WTC11 (cell line): ENCODE data around the gene GPC2.

Experiments used
- CREB1 ChIP-seq: sonication (generic); formaldehyde crosslinking; IDR thresholded peaks from 2 replicates; pipeline ENCODE4 v1.8.0; 2023; ENCODE audit warnings: mild to moderate bottlenecking, missing genetic modification reagents
- ETV6 ChIP-seq: sonication (generic); formaldehyde crosslinking; IDR thresholded peaks from 2 replicates; pipeline ENCODE4 v1.8.1; 2022; ENCODE audit warnings: mild to moderate bottlenecking, missing genetic modification reagents
- GRHL2 ChIP-seq: fragments of 250-450 bp; sonication (Bioruptor Pico); IDR thresholded peaks from 2 replicates; pipeline ENCODE4 v1.8.0; 2022; ENCODE audit warnings: mild to moderate bottlenecking, moderate library complexity; ENCODE audit not compliant: insufficient replicate concordance, severe bottlenecking
- NR2C2 ChIP-seq: sonication (generic); formaldehyde crosslinking; IDR thresholded peaks from 2 replicates; pipeline ENCODE4 v1.8.0; 2022; ENCODE audit warnings: mild to moderate bottlenecking, missing genetic modification reagents
- SMAD4 ChIP-seq: sonication (generic); formaldehyde crosslinking; IDR thresholded peaks from 2 replicates; pipeline ENCODE4 v1.8.0; 2022; ENCODE audit warnings: mild to moderate bottlenecking, missing genetic modification reagents
- SOX15 ChIP-seq: fragments of 250-450 bp; sonication (Bioruptor Pico); IDR thresholded peaks from 2 replicates; pipeline ENCODE4 v1.9.0; 2021; ENCODE audit warnings: mild to moderate bottlenecking
- ZNF232 ChIP-seq: sonication (generic); formaldehyde crosslinking; IDR thresholded peaks from 2 replicates; pipeline ENCODE4 v1.8.0; 2022; ENCODE audit warnings: mild to moderate bottlenecking, missing genetic modification reagents
- TF ChIP-seq, protein P1 (sequence below): fragments of 200-600 bp; IDR thresholded peaks from 2 replicates; pipeline ENCODE4 v1.8.0; 2022; ENCODE audit warnings: antibody characterized with exemption
- TF ChIP-seq, protein P2 (sequence below): sonication (generic); formaldehyde crosslinking; IDR thresholded peaks from 2 replicates; pipeline ENCODE4 v1.8.0; 2022; ENCODE audit warnings: mild to moderate bottlenecking, missing genetic modification reagents
- TF ChIP-seq, protein P3 (sequence below): sonication (generic); formaldehyde crosslinking; IDR thresholded peaks from 2 replicates; pipeline ENCODE4 v1.8.0; 2023; ENCODE audit warnings: missing genetic modification reagents
- TF ChIP-seq, protein P4 (sequence below): sonication (generic); formaldehyde crosslinking; IDR thresholded peaks from 2 replicates; pipeline ENCODE4 v1.8.0; 2022; ENCODE audit warnings: mild to moderate bottlenecking, missing genetic modification reagents
- TF ChIP-seq, protein P5 (sequence below): sonication (generic); formaldehyde crosslinking; IDR thresholded peaks from 2 replicates; pipeline ENCODE4 v1.8.1; 2023; ENCODE audit warnings: mild to moderate bottlenecking, missing genetic modification reagents, moderate library complexity
- TF ChIP-seq, protein P6 (sequence below): sonication (generic); formaldehyde crosslinking; IDR thresholded peaks from 2 replicates; pipeline ENCODE4 v1.8.1; 2022; ENCODE audit warnings: mild to moderate bottlenecking, missing genetic modification reagents, moderate library complexity, borderline replicate concordance

DNA sequence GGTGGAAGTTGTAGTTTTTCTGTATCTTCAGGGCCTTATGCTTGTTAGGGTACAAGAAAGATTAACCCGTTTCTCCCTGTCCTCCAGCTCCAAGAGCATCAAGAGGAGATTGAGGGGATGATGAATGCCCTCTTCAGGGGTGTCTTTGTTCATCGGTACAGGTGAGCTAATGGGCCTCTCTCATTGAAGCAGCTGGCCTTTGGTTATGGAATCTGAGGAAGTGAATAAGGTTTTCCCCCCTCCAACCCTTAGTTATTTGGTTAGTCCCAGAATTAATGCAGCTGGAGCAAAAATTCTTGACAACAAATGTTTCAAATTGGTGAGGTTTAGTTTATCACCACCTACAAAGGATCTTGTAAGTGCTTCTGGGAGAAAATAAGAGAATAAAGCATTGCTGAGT is 18.0 kb upstream of the GPC2 start:
- TF ChIP-seq, protein P1, sequence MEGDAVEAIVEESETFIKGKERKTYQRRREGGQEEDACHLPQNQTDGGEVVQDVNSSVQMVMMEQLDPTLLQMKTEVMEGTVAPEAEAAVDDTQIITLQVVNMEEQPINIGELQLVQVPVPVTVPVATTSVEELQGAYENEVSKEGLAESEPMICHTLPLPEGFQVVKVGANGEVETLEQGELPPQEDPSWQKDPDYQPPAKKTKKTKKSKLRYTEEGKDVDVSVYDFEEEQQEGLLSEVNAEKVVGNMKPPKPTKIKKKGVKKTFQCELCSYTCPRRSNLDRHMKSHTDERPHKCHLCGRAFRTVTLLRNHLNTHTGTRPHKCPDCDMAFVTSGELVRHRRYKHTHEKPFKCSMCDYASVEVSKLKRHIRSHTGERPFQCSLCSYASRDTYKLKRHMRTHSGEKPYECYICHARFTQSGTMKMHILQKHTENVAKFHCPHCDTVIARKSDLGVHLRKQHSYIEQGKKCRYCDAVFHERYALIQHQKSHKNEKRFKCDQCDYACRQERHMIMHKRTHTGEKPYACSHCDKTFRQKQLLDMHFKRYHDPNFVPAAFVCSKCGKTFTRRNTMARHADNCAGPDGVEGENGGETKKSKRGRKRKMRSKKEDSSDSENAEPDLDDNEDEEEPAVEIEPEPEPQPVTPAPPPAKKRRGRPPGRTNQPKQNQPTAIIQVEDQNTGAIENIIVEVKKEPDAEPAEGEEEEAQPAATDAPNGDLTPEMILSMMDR: no peak
- TF ChIP-seq, protein P2, sequence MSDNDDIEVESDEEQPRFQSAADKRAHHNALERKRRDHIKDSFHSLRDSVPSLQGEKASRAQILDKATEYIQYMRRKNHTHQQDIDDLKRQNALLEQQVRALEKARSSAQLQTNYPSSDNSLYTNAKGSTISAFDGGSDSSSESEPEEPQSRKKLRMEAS (CRISPR knock-in tag): no peak
- TF ChIP-seq ZNF232 (CRISPR knock-in tag) (no peak), SOX15 (CRISPR knock-in tag) (no peak), NR2C2 (CRISPR knock-in tag) (no peak), ETV6 (CRISPR knock-in tag) (no peak), GRHL2 (CRISPR knock-in tag) (no peak), CREB1 (CRISPR knock-in tag) (no peak), SMAD4 (CRISPR knock-in tag) (no peak)
- TF ChIP-seq, protein P3, sequence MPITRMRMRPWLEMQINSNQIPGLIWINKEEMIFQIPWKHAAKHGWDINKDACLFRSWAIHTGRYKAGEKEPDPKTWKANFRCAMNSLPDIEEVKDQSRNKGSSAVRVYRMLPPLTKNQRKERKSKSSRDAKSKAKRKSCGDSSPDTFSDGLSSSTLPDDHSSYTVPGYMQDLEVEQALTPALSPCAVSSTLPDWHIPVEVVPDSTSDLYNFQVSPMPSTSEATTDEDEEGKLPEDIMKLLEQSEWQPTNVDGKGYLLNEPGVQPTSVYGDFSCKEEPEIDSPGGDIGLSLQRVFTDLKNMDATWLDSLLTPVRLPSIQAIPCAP (CRISPR knock-in tag): no peak
- TF ChIP-seq, protein P4, sequence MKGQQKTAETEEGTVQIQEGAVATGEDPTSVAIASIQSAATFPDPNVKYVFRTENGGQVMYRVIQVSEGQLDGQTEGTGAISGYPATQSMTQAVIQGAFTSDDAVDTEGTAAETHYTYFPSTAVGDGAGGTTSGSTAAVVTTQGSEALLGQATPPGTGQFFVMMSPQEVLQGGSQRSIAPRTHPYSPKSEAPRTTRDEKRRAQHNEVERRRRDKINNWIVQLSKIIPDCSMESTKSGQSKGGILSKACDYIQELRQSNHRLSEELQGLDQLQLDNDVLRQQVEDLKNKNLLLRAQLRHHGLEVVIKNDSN (CRISPR knock-in tag): no peak
- TF ChIP-seq, protein P5, sequence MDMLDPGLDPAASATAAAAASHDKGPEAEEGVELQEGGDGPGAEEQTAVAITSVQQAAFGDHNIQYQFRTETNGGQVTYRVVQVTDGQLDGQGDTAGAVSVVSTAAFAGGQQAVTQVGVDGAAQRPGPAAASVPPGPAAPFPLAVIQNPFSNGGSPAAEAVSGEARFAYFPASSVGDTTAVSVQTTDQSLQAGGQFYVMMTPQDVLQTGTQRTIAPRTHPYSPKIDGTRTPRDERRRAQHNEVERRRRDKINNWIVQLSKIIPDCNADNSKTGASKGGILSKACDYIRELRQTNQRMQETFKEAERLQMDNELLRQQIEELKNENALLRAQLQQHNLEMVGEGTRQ: no peak
- TF ChIP-seq, protein P6, sequence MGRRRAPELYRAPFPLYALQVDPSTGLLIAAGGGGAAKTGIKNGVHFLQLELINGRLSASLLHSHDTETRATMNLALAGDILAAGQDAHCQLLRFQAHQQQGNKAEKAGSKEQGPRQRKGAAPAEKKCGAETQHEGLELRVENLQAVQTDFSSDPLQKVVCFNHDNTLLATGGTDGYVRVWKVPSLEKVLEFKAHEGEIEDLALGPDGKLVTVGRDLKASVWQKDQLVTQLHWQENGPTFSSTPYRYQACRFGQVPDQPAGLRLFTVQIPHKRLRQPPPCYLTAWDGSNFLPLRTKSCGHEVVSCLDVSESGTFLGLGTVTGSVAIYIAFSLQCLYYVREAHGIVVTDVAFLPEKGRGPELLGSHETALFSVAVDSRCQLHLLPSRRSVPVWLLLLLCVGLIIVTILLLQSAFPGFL (CRISPR knock-in tag): no peak
